ENCODE measurements around the gene C1orf21.

Gene C1orf21

DNA sequence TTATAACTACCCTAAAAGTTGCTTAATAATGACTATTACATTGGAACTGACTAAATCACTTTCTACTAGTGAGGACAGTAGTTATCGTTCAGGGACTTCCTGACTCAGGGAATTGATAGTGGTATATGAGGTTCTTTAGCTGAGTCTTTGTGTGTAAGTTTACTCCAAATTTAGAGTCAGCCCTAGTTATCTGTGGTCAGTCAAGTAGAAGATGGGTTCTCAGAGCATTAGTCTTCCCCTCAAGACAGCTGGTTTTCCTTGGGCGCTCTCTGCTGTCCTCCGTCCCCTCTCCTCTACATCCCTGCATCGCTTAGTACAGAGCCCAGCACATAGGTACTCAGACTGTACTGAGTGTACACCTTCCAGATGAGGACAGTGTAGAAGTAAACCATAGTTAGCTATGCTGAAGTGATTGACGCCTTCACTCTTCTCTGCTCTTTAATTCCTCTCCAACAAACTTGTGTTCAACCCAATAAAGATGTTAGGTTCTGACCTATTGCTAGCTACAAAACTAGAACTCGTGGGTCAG lies 116.5 kb downstream of the C1orf21 start:
- no peaks in the 10 kb centered on the region for H3K79me2 ChIP-seq (ENCODE audit: control insufficient read depth, low read length)
- no peak overlapping the region for H3K4me3 ChIP-seq (ENCODE audit: low read length)

GRCh38 chr1:184504040-184504954 lies 117.5 kb downstream of the C1orf21 start:
- TF ChIP-seq, protein P1, sequence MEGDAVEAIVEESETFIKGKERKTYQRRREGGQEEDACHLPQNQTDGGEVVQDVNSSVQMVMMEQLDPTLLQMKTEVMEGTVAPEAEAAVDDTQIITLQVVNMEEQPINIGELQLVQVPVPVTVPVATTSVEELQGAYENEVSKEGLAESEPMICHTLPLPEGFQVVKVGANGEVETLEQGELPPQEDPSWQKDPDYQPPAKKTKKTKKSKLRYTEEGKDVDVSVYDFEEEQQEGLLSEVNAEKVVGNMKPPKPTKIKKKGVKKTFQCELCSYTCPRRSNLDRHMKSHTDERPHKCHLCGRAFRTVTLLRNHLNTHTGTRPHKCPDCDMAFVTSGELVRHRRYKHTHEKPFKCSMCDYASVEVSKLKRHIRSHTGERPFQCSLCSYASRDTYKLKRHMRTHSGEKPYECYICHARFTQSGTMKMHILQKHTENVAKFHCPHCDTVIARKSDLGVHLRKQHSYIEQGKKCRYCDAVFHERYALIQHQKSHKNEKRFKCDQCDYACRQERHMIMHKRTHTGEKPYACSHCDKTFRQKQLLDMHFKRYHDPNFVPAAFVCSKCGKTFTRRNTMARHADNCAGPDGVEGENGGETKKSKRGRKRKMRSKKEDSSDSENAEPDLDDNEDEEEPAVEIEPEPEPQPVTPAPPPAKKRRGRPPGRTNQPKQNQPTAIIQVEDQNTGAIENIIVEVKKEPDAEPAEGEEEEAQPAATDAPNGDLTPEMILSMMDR (IDR thresholded peaks at IDR 0.05; ENCODE audit: low read depth, low read length, poor library complexity, severe bottlenecking), result no peak
- no peak for TF ChIP-seq EZH2phosphoT487 (IDR thresholded peaks at IDR 0.05; ENCODE audit: borderline replicate concordance, low read length)
- peaks cover 10% of the 10 kb centered on the region for H3K27me3 ChIP-seq (ENCODE audit: control insufficient read depth, low read length)
- H4K20me1 ChIP-seq (ENCODE audit: control insufficient read depth, insufficient read depth, low read depth, low read length), result no peaks in the 10 kb centered on the region
- no peaks in the 10 kb centered on the region for H3F3A ChIP-seq (ENCODE audit: control insufficient read depth, insufficient read depth)
- no peak overlapping the region for H3K27ac ChIP-seq (ENCODE audit: low read depth, low read length)
- no peaks in the 10 kb centered on the region for H3K9me3 ChIP-seq (ENCODE audit: control insufficient read depth, insufficient read depth, low read length)
- no peaks in the 10 kb centered on the region for H3K4me1 ChIP-seq (ENCODE audit: control insufficient read depth, low read length)
- H3K79me2 ChIP-seq (ENCODE audit: control insufficient read depth, low read length), result no peaks in the 10 kb centered on the region
- H3K9me2 ChIP-seq (replicated peaks; ENCODE audit: control insufficient read depth, low read length), result no peaks in the 10 kb centered on the region
- no peak overlapping the region for H3K4me2 ChIP-seq (ENCODE audit: low read length)
- no peaks in the 10 kb centered on the region for H3K36me3 ChIP-seq (ENCODE audit: control insufficient read depth, low read length)
- H3K4me3 ChIP-seq (ENCODE audit: low read length), result no peak overlapping the region

More for the DNA sequence above, 116.5 kb downstream of the C1orf21 start:
- Histone ChIP-seq H3K4me2 (ENCODE audit: low read length) (no peak overlapping the region), H3K27me3 (ENCODE audit: control insufficient read depth, low read length) (peaks cover 10% of the 10 kb centered on the region), H3K9me2 (replicated peaks; ENCODE audit: control insufficient read depth, low read length) (no peaks in the 10 kb centered on the region), H4K20me1 (ENCODE audit: control insufficient read depth, insufficient read depth, low read depth, low read length) (no peaks in the 10 kb centered on the region), H3K9me3 (ENCODE audit: control insufficient read depth, insufficient read depth, low read length) (no peaks in the 10 kb centered on the region), H3F3A (ENCODE audit: control insufficient read depth, insufficient read depth) (no peaks in the 10 kb centered on the region), H3K36me3 (ENCODE audit: control insufficient read depth, low read length) (no peaks in the 10 kb centered on the region), H3K4me1 (ENCODE audit: control insufficient read depth, low read length) (no peaks in the 10 kb centered on the region), H3K27ac (ENCODE audit: low read depth, low read length) (no peak overlapping the region)
- TF ChIP-seq, protein P1 (IDR thresholded peaks at IDR 0.05; ENCODE audit: low read depth, low read length, poor library complexity, severe bottlenecking), result no peak
- TF ChIP-seq EZH2phosphoT487 (IDR thresholded peaks at IDR 0.05; ENCODE audit: borderline replicate concordance, low read length), result no peak

DNA sequence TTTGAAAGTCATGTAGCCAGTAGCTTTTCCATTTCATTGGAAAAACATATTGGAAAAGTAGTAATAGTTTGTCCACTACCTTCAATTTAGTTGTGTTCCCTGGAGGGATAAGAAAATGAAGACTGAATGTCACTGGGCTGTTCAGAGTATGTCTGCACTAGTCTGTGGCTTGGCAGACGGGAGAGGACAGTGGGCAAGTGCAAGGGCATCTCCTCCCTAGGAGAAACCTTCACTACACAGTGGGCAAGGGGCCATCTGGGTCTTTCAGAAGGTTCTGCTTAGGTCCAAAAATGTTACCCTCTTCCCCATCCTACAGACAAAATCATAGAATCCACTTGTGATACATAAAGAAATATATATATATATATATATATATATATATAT lies 118.1 kb downstream of the C1orf21 start:
- TF ChIP-seq EZH2phosphoT487 (IDR thresholded peaks at IDR 0.05; ENCODE audit: borderline replicate concordance, low read length), result no peak
- TF ChIP-seq, protein P1 (IDR thresholded peaks at IDR 0.05; ENCODE audit: low read depth, low read length, poor library complexity, severe bottlenecking), result no peak
- Histone ChIP-seq H3K36me3 (ENCODE audit: control insufficient read depth, low read length) (no peaks in the 10 kb centered on the region), H3K79me2 (ENCODE audit: control insufficient read depth, low read length) (no peaks in the 10 kb centered on the region), H4K20me1 (ENCODE audit: control insufficient read depth, insufficient read depth, low read depth, low read length) (no peaks in the 10 kb centered on the region), H3K9me3 (ENCODE audit: control insufficient read depth, insufficient read depth, low read length) (no peaks in the 10 kb centered on the region), H3K27ac (ENCODE audit: low read depth, low read length) (no peak overlapping the region), H3F3A (ENCODE audit: control insufficient read depth, insufficient read depth) (no peaks in the 10 kb centered on the region), H3K27me3 (ENCODE audit: control insufficient read depth, low read length) (0 out of 2 replicates have a peak, but pooled peaks cover 6% of the 10 kb centered on the region), H3K4me1 (ENCODE audit: control insufficient read depth, low read length) (no peaks in the 10 kb centered on the region), H3K4me2 (ENCODE audit: low read length) (no peak overlapping the region), H3K9me2 (replicated peaks; ENCODE audit: control insufficient read depth, low read length) (no peaks in the 10 kb centered on the region), H3K4me3 (ENCODE audit: low read length) (no peak overlapping the region)

All from DOHH2 (cell line).